SK-N-SH (cell line): ENCODE data around the gene CCDC74B.
"Not testable (repeated sequence)": the region's sequence is repeated elsewhere in the genome, so short reads cannot be mapped to it uniquely, and the experiment has no call there.

Experiments
- CTCF ChIP-seq: fragments of 200-600 bp; sonication (generic); IDR thresholded peaks from 2 replicates; pipeline ENCODE4 v1.6.1; 2017; ENCODE audit warnings: antibody characterized with exemption, mild to moderate bottlenecking, moderate library complexity
- ELF1 ChIP-seq: IDR thresholded peaks from 2 replicates; pipeline ENCODE4 v1.4.0; 2012
- EP300 ChIP-seq, 2 experiments: IDR thresholded peaks; 2 replicates each; pipeline versions ENCODE4 v1.4.0 to v1.6.1; 2012; ENCODE audit warnings: borderline replicate concordance in 1 of 2, low read depth in 1 of 2, low read length in 1 of 2
- FOSL2 ChIP-seq: IDR thresholded peaks from 2 replicates; pipeline ENCODE4 v1.4.0; 2012; ENCODE audit warnings: low read depth, mild to moderate bottlenecking, moderate library complexity, borderline replicate concordance
- MAX ChIP-seq: IDR thresholded peaks from 2 replicates; pipeline ENCODE4 v1.4.0; 2012; ENCODE audit warnings: low read depth
- MXI1 ChIP-seq: IDR thresholded peaks from 2 replicates; pipeline ENCODE4 v1.6.1; 2012; ENCODE audit warnings: mild to moderate bottlenecking, low read depth, low read length, improper control_type of control experiment
- PBX3 ChIP-seq: IDR thresholded peaks from 2 replicates; pipeline ENCODE4; 2012
- RAD21 ChIP-seq: IDR thresholded peaks from 2 replicates; pipeline ENCODE4 v1.6.1; 2012; ENCODE audit warnings: mild to moderate bottlenecking, low read length
- REST ChIP-seq: IDR thresholded peaks from 2 replicates; pipeline ENCODE4 v1.6.1; 2012; ENCODE audit warnings: mild to moderate bottlenecking, low read depth, low read length, moderate library complexity
- RFX5 ChIP-seq: IDR thresholded peaks from 2 replicates; pipeline ENCODE4 v1.6.1; 2012; ENCODE audit warnings: mild to moderate bottlenecking, improper control_type of control experiment, low read length
- TAF1 ChIP-seq: IDR thresholded peaks from 2 replicates; pipeline ENCODE4 v1.6.1; 2012; ENCODE audit warnings: low read depth, mild to moderate bottlenecking, low read length, moderate library complexity, borderline replicate concordance

GRCh38 chr2:130154423-130154770, 9.5 kb upstream of the CCDC74B start:
- not testable (repeated sequence) for TF ChIP-seq REST; EP300 (IDR thresholded peaks at IDR 0.05; ENCODE audit: borderline replicate concordance in 1 of 2, low read depth in 1 of 2, low read length in 1 of 2); CTCF; MXI1; ELF1; TAF1; MAX; RAD21; PBX3; RFX5; FOSL2
